Uterus (tissue), 4 donors: Measurements from ENCODE around the gene DAD1. TPM values are rescaled to one million over a fixed set of nuclear protein-coding genes. Genes with fewer than 3 reads are reported as not detected.
"Not testable (repeated sequence)": the region's sequence is repeated elsewhere in the genome, so short reads cannot be mapped to it uniquely, and the experiment has no call there.

ENCODE experiments used
- DNase-seq, 2 donors: peaks; one replicate each; pipeline ENCODE4 v3.0.0-alpha.2; 2019 to 2020
- H3K27ac ChIP-seq, 2 donors: fragments of 200-600 bp; sonication (generic); 1 replicate in 1 of 2; 2 replicates in 1 of 2; pipeline ENCODE4 v1.5.1; 2016 to 2018
- H3K27me3 ChIP-seq, 2 donors: fragments of 200-600 bp; sonication (generic); one replicate each; pipeline ENCODE4 v1.5.1; 2018 to 2019; ENCODE audit warnings: control low read depth in 1 of 2
- H3K36me3 ChIP-seq, 2 donors: fragments of 200-600 bp; sonication (generic); one replicate each; pipeline ENCODE4 v1.5.1; 2019; ENCODE audit warnings: control low read depth in 1 of 2
- H3K4me1 ChIP-seq, 2 donors: fragments of 200-600 bp; sonication (generic); one replicate each; pipeline ENCODE4 v1.5.1; 2018 to 2019; ENCODE audit warnings: control low read depth in 1 of 2
- H3K4me3 ChIP-seq, 2 donors: fragments of 200-600 bp; sonication (generic); 1 replicate in 1 of 2; 2 replicates in 1 of 2; pipeline ENCODE4 v1.5.1; 2018 to 2019; ENCODE audit warnings: mild to moderate bottlenecking in 1 of 2
- H3K9me3 ChIP-seq, 2 donors: fragments of 200-600 bp; sonication (generic); one replicate each; pipeline ENCODE4 v1.5.1; 2019; ENCODE audit warnings: control low read depth in 1 of 2
- POLR2A ChIP-seq, 2 donors: fragments of 450-650 bp; IDR thresholded peaks; one replicate each; pipeline ENCODE4 v1.6.1; 2016; ENCODE audit warnings: antibody characterized with exemption in 2 of 2, mild to moderate bottlenecking in 1 of 2, moderate library complexity in 1 of 2
- intact Hi-C: fragments of 100-400 bp; cut with DNase I; formaldehyde crosslinking; loops from one replicate; pipeline ENCODE4 v1.15.1; 2023; ENCODE audit warnings: low total_unique reads
- total RNA-seq, 4 donors: library from RNA; depleted of rRNA in 3 of 4; stranded (reverse); fragments of >200 nt in 3 of 4; gene quantifications; one replicate each; pipeline versions ENCODE4 v1.1.0 to v1.2.4, GENCODE V29; 2014 to 2023
- TF ChIP-seq, protein P1 (sequence below), 4 experiments: fragments of 200-600 bp in 2 of 4; fragments of 450-650 bp in 2 of 4; sonication (generic) in 2 of 4; IDR thresholded peaks; one replicate each; pipeline ENCODE4 v1.5.1; 2016 to 2019; ENCODE audit warnings: antibody characterized with exemption in 4 of 4, mild to moderate bottlenecking in 2 of 4, moderate library complexity in 1 of 4
- donor health status: DM: yes; HTN: yes; CAD: no.

DAD1 gene
- total RNA-seq, 4 donors from 2014 or later: 92.2 to 375 (median 207) TPM

- intact Hi-C loops: no loop called here
- Histone ChIP-seq H3K27me3 (no peaks in the 10 kb centered on the region), H3K9me3 (no peaks in the 10 kb centered on the region), H3K4me3 (no peak overlapping the region), H3K36me3 (no peaks in the 10 kb centered on the region), H3K27ac (no peak overlapping the region), H3K4me1 (no peaks in the 10 kb centered on the region)
- TF ChIP-seq POLR2A (IDR thresholded peaks at IDR 0.05): no peak
- TF ChIP-seq, protein P1, sequence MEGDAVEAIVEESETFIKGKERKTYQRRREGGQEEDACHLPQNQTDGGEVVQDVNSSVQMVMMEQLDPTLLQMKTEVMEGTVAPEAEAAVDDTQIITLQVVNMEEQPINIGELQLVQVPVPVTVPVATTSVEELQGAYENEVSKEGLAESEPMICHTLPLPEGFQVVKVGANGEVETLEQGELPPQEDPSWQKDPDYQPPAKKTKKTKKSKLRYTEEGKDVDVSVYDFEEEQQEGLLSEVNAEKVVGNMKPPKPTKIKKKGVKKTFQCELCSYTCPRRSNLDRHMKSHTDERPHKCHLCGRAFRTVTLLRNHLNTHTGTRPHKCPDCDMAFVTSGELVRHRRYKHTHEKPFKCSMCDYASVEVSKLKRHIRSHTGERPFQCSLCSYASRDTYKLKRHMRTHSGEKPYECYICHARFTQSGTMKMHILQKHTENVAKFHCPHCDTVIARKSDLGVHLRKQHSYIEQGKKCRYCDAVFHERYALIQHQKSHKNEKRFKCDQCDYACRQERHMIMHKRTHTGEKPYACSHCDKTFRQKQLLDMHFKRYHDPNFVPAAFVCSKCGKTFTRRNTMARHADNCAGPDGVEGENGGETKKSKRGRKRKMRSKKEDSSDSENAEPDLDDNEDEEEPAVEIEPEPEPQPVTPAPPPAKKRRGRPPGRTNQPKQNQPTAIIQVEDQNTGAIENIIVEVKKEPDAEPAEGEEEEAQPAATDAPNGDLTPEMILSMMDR (IDR thresholded peaks at IDR 0.05): no peak
- DNase-seq: no peak
Observed at GRCh38 chr14:22629361-22629760, 40.3 kb upstream of the DAD1 start.

DNA sequence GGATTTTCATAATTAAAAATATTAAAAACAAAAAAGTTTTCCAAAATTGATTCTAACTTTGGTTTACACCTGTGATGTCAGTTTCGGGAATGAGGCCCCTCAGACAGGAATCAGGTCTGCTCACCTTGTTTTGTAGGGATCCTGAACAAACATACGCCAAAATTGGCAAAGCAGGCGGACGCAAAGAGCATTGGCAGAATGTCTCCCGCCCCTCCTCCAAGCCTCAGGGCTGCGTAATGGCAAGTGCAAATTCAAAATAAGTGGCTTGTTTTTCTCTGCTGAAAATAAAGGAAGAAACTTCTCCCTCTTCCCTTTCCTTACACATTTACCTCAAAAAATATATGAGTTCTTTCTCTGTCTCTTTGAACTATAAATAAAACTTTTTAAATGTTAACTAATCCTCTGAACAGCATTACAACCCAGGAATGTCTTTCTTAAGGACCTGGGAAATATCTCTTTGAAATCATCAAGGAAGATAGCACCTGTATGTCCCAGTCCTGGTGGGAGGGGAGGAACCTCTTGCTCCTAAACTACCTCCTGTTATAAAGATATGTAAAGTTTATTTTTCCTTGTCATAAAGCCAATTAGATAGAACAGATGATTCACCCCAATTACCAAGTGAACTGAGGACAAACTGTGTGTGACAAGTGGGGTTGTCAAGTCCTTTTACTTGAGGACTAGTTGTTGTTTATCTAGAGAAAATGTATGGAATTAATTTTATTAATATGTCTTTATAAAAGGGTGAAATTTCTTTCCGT is 38.7 kb upstream of the DAD1 start:
- no peaks in the 10 kb centered on the region for H3K27me3 ChIP-seq
- no peak overlapping the region for H3K27ac ChIP-seq
- no peaks in the 10 kb centered on the region for H3K36me3 ChIP-seq
- no peak overlapping the region for H3K4me3 ChIP-seq
- DNase-seq: no peak
- no peak for TF ChIP-seq POLR2A (IDR thresholded peaks at IDR 0.05)
- TF ChIP-seq, protein P1 (IDR thresholded peaks at IDR 0.05): no peak
- H3K4me1 ChIP-seq: no peaks in the 10 kb centered on the region
- H3K9me3 ChIP-seq: no peaks in the 10 kb centered on the region
- intact Hi-C loops: no loop called here

DNA sequence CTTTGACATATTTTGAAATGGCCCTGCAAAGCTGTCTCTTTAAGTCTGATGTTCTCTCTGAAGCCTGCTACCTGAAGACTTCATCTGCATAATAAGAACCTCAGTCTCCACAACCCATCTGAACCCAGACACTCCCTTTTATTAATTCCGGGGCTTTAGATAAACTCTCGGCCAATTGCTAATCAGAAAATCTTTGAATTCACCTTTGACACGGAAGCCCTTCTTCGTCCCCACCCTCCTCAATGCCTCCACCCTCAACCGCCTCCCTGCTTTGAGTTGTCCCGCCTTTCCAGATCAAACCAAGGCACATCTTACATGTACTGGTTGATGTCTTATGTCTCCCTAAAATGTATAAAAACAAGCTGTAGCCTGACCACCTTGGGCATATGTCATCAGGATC is 37.6 kb upstream of the DAD1 start:
- Histone ChIP-seq H3K27me3 (no peaks in the 10 kb centered on the region), H3K4me1 (no peaks in the 10 kb centered on the region), H3K27ac (no peak overlapping the region), H3K36me3 (no peaks in the 10 kb centered on the region), H3K9me3 (no peaks in the 10 kb centered on the region), H3K4me3 (no peak overlapping the region)
- intact Hi-C loops: no loop called here
- no peak for DNase-seq
- no peak for TF ChIP-seq POLR2A (IDR thresholded peaks at IDR 0.05)

DNA sequence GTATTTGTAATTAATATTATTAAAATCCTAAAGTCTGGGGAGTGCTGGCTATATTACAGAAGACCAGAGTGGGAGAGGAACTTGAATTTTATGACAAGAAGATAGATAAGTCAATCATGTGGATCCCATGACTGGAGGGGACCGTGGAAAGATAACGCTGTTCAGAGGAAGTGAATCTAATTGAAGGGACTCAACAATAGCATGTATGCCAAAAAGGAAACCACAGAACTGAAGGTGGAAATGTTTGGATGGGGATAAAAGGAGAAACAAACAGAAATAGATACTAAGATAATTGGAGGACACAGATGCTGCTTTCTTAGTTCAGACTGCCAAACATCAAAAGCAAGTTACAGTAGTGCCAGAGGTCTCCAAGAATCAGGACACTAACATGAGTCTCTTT is 34.0 kb upstream of the DAD1 start:
- H3K4me1 ChIP-seq: no peaks in the 10 kb centered on the region
- no peaks in the 10 kb centered on the region for H3K27me3 ChIP-seq
- no peak overlapping the region for H3K27ac ChIP-seq
- intact Hi-C loops: no loop called here
- H3K36me3 ChIP-seq: no peaks in the 10 kb centered on the region
- DNase-seq: no peak
- H3K9me3 ChIP-seq: no peaks in the 10 kb centered on the region
- H3K4me3 ChIP-seq: no peak overlapping the region
- TF ChIP-seq, protein P1 (IDR thresholded peaks at IDR 0.05): no peak
- no peak for TF ChIP-seq POLR2A (IDR thresholded peaks at IDR 0.05)

- no peaks in the 10 kb centered on the region for H3K4me1 ChIP-seq
- no peaks in the 10 kb centered on the region for H3K9me3 ChIP-seq
- DNase-seq: no peak
- H3K27me3 ChIP-seq: no peaks in the 10 kb centered on the region
- no peaks in the 10 kb centered on the region for H3K36me3 ChIP-seq
- H3K4me3 ChIP-seq: no peak overlapping the region
- intact Hi-C loops: no loop called here
- H3K27ac ChIP-seq: no peak overlapping the region
- TF ChIP-seq, protein P1 (IDR thresholded peaks at IDR 0.05): no peak
- no peak for TF ChIP-seq POLR2A (IDR thresholded peaks at IDR 0.05)
Observed at GRCh38 chr14:22622255-22622654, 33.2 kb upstream of the DAD1 start.

GRCh38 chr14:22615765-22616164 is 26.7 kb upstream of the DAD1 start:
- H3K4me3 ChIP-seq, H3K9me3 ChIP-seq, H3K27ac ChIP-seq, H3K27me3 ChIP-seq, H3K36me3 ChIP-seq, intact Hi-C loops, H3K4me1 ChIP-seq, DNase-seq: not testable (repeated sequence)
